Esophagus muscularis mucosa (tissue), 4 donors: ENCODE results near the gene ANO6. TPM values are rescaled to one million over a fixed set of nuclear protein-coding genes. Genes with fewer than 3 reads are reported as not detected.
A peak's percentile ranks its signal among the peaks of the same experiment; 100 is the strongest.

Source experiments
- DNase-seq: peaks from one replicate; pipeline ENCODE4 v3.0.0-alpha.2; 2017; ENCODE audit errors: extremely low spot score
- H3K27ac ChIP-seq, 4 donors: fragments of 200-600 bp; sonication (generic); replicated peaks in 1 of 4; 1 replicate in 3 of 4; 2 replicates in 1 of 4; pipeline ENCODE4 v1.5.1; 2016 to 2019; ENCODE audit warnings: mild to moderate bottlenecking in 1 of 4
- H3K27me3 ChIP-seq, 4 donors: fragments of 200-600 bp; sonication (generic); one replicate each; pipeline versions ENCODE4 v1.5.1 to v1.6.0; 2016 to 2019
- H3K36me3 ChIP-seq, 4 donors: fragments of 200-600 bp; sonication (generic); one replicate each; pipeline ENCODE4 v1.5.1; 2016 to 2019
- H3K4me1 ChIP-seq, 4 donors: fragments of 200-600 bp; sonication (generic); one replicate each; pipeline ENCODE4 v1.5.1; 2016 to 2019
- H3K4me3 ChIP-seq, 4 donors: fragments of 200-600 bp; sonication (generic); 1 replicate in 2 of 4; 2 replicates in 2 of 4; pipeline ENCODE4 v1.5.1; 2016 to 2019; ENCODE audit warnings: mild to moderate bottlenecking in 4 of 4, moderate library complexity in 1 of 4
- H3K9me3 ChIP-seq, 4 donors: fragments of 200-600 bp; sonication (generic); 1 replicate in 3 of 4; 2 replicates in 1 of 4; pipeline ENCODE4 v1.5.1; 2016 to 2019
- CTCF ChIP-seq, 3 experiments: fragments of 200-600 bp in 2 of 3; fragments of 450-650 bp in 1 of 3; sonication (generic) in 2 of 3; IDR thresholded peaks; one replicate each; pipeline ENCODE4 v1.5.1; 2017 to 2019; ENCODE audit warnings: antibody characterized with exemption in 3 of 3, mild to moderate bottlenecking in 2 of 3, moderate library complexity in 1 of 3
- EP300 ChIP-seq: sonication (generic); formaldehyde crosslinking; IDR thresholded peaks from one replicate; pipeline ENCODE4 v1.6.1; 2017; ENCODE audit warnings: antibody characterized with exemption
- POLR2A ChIP-seq: fragments of 450-650 bp; IDR thresholded peaks from one replicate; pipeline ENCODE4 v1.6.1; 2017; ENCODE audit warnings: antibody characterized with exemption, moderate library complexity, mild to moderate bottlenecking, low read depth
- POLR2AphosphoS5 ChIP-seq, 2 donors: sonication (generic); formaldehyde crosslinking; IDR thresholded peaks; one replicate each; pipeline ENCODE4 v1.6.1; 2017; ENCODE audit warnings: antibody characterized with exemption in 2 of 2
- WGBS: methylation state at CpG from one replicate; pipeline ENCODE4 v1.1.5; 2018; 5-methylcytosine and 5-hydroxymethylcytosine counted together
- intact Hi-C: fragments of 100-400 bp; cut with DNase I; formaldehyde crosslinking; loops from one replicate; pipeline ENCODE4 v1.15.1; 2023
- total RNA-seq, 4 donors: library from RNA; depleted of rRNA; stranded (reverse); fragments of >200 nt; gene quantifications; one replicate each; pipeline versions ENCODE4 v1.1.0 to v1.2.1, GENCODE V29; 2016

ANO6 gene
- total RNA-seq, 4 donors from 2014 or later = 141 to 208 (median 166) TPM

- Histone ChIP-seq H3K4me1 (peaks cover 28 to 50% (median 47%) of the 10 kb centered on the region in 4 donors), H3K27me3 (no peaks in the 10 kb centered on the region), H3K9me3 (no peaks in the 10 kb centered on the region), H3K27ac (peak overlapping the region; percentile 96 to 98 (median 96)), H3K36me3 (no peaks in the 10 kb centered on the region), H3K4me3 (peak overlapping the region; percentile 83 to 90 (median 86))
- 31% methylated on average over 2 of the region's 2 CpGs for WGBS
- TF ChIP-seq EP300 (no peak), POLR2AphosphoS5 (IDR thresholded peaks at IDR 0.05) (no peak), POLR2A (no peak), CTCF (IDR thresholded peaks at IDR 0.05) (no peak)
- intact Hi-C loops = loop anchor here (5.0 to 10.0 kb wide), 3 partner anchors 44 to 507 kb away; partner anchors contain the start of gene ARID2
- no peak for DNase-seq
These were observed 2.0 kb downstream of the ANO6 start for GRCh38 chr12:45217846-45218245.

DNA sequence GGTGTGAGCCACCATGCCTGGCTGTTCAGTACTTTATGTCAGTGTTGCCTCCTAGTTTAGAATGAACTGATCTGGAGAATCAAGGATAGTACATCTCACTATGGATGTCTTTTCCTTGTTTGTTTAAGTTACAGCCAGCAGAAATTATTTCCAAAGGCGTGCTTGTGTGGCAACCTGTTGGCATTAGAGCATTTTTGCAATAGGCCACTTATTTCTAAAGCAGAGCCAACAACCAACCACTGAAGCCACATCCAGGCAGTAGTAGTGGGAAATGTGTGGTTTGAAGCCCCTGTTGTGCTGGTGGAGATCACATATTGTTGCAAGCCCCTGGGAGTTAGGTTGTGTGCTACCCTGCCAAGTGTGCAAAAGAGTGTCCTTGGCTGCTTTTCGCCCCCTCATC is 3.7 kb downstream of the ANO6 start:
- no peak for DNase-seq
- 74% methylated on average over 2 of the region's 2 CpGs for WGBS
- no peaks in the 10 kb centered on the region for H3K36me3 ChIP-seq
- peaks cover 38 to 68% (median 62%) of the 10 kb centered on the region in 4 donors for H3K4me1 ChIP-seq
- peak overlapping the region in 2 of 4 donors; percentile 3 to 90 for H3K4me3 ChIP-seq
- intact Hi-C loops = loop anchor here (5.0 to 10.0 kb wide), 3 partner anchors 43 to 505 kb away; partner anchors contain the start of gene ARID2
- H3K27ac ChIP-seq = peak overlapping the region; percentile 69 to 98 (median 96)
- no peak for TF ChIP-seq POLR2AphosphoS5 (IDR thresholded peaks at IDR 0.05)
- TF ChIP-seq POLR2A = no peak
- TF ChIP-seq EP300 = no peak
- TF ChIP-seq CTCF (IDR thresholded peaks at IDR 0.05) = no peak
- H3K27me3 ChIP-seq = no peaks in the 10 kb centered on the region
- no peaks in the 10 kb centered on the region for H3K9me3 ChIP-seq

GRCh38 chr12:45220363-45220931 is 4.6 kb downstream of the ANO6 start:
- TF ChIP-seq POLR2A = no peak
- peak in 1 of 2 donors; percentile 42 for TF ChIP-seq POLR2AphosphoS5 (IDR thresholded peaks at IDR 0.05)
- Histone ChIP-seq H3K36me3 (no peaks in the 10 kb centered on the region), H3K4me3 (peak overlapping the region in 1 of 4 donors; percentile 3), H3K27ac (peak overlapping the region; percentile 69 to 98 (median 96)), H3K4me1 (peaks cover 41 to 76% (median 70%) of the 10 kb centered on the region in 4 donors), H3K27me3 (no peaks in the 10 kb centered on the region), H3K9me3 (no peaks in the 10 kb centered on the region)
- DNase-seq = no peak
- intact Hi-C loops = no loop called here

DNA sequence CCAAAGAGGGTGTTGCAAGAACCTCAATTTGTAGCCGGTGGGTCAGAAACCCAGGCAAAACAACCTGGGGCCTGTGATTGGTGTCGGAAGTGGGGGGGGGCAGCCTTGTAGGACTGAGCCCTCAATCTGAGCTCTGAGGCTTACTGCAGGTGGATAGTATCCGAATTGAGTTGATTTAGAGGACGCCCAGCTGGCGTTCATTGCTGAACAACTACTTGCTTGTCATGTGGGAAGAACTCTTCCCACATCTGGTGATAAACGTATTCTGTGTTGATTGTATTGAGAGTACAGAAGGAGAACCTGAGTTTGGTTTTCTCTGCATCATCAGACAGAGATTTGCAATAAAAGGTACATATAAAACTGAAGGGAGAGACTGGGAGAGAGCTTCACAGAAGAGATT is 5.1 kb downstream of the ANO6 start:
- intact Hi-C loops = no loop called here
- peaks cover 41 to 81% (median 75%) of the 10 kb centered on the region in 4 donors for H3K4me1 ChIP-seq
- DNase-seq = no peak
- 89% methylated on average over 6 of the region's 6 CpGs for WGBS
- no peak for TF ChIP-seq EP300
- no peak for TF ChIP-seq CTCF (IDR thresholded peaks at IDR 0.05)
- TF ChIP-seq POLR2AphosphoS5 (IDR thresholded peaks at IDR 0.05) = no peak
- TF ChIP-seq POLR2A = no peak
- no peaks in the 10 kb centered on the region for H3K36me3 ChIP-seq
- H3K27ac ChIP-seq = peak overlapping the region; percentile 69 to 98 (median 96)
- H3K27me3 ChIP-seq = no peaks in the 10 kb centered on the region
- H3K9me3 ChIP-seq = no peaks in the 10 kb centered on the region
- H3K4me3 ChIP-seq = no peak overlapping the region

DNA sequence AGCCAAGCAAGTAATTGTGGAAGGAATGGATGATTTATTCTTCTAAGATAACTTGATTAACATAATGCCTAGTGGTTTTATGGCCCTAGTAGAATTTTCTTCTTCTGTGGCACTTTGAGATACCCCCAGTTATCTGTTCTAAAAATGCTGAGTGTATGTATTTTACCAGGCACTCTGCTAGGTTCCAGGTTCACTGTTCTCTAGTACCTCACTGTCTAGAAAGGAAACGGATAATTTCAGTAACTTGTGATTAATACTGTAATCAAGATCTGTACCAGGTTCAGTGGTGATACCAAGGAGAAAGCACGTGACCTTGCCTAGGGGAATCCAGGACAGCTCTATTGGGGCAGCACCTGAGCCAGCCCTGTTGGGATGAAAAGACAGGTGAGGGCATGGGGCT is 8.0 kb downstream of the ANO6 start:
- Histone ChIP-seq H3K4me3 (peak overlapping the region in 3 of 4 donors; percentile 2 to 25 (median 16)), H3K27ac (peak overlapping the region; percentile 73 to 98 (median 96)), H3K9me3 (no peaks in the 10 kb centered on the region), H3K36me3 (no peaks in the 10 kb centered on the region), H3K27me3 (no peaks in the 10 kb centered on the region), H3K4me1 (peaks cover 32 to 94% (median 90%) of the 10 kb centered on the region in 4 donors)
- DNase-seq = no peak
- TF ChIP-seq POLR2A (no peak), CTCF (IDR thresholded peaks at IDR 0.05) (no peak), POLR2AphosphoS5 (IDR thresholded peaks at IDR 0.05) (no peak), EP300 (no peak)
- intact Hi-C loops = no loop called here
- 62% methylated on average over 2 of the region's 2 CpGs for WGBS
